Smooth muscle cell (in vitro differentiated cells): ENCODE data around the gene STK35. TPM values are rescaled to one million over a fixed set of nuclear protein-coding genes. Genes with fewer than 3 reads are reported as not detected.

Source experiments
- DNase-seq: peaks from one replicate; lab custom pipeline; 2025; ENCODE audit not compliant: unreplicated experiment; lab: John Stamatoyannopoulos, UW
- H2AFZ ChIP-seq: fragments of 200-600 bp; sonication (generic); 2 replicates; pipeline ENCODE4 v1.6.0; 2016; ENCODE audit warnings: antibody characterized with exemption, low read depth, mild to moderate bottlenecking
- H3F3A ChIP-seq: fragments of 200-600 bp; sonication (generic); 2 replicates; pipeline ENCODE4 v1.6.0; 2017; ENCODE audit warnings: antibody characterized with exemption, low read depth
- H3K27ac ChIP-seq: fragments of 200-600 bp; sonication (generic); 2 replicates; pipeline ENCODE4 v1.5.1; 2016; ENCODE audit warnings: low read depth, mild to moderate bottlenecking
- H3K27me3 ChIP-seq: fragments of 200-600 bp; sonication (generic); 2 replicates; pipeline ENCODE4 v1.6.1; 2016; ENCODE audit warnings: low read depth, mild to moderate bottlenecking
- H3K36me3 ChIP-seq: fragments of 200-600 bp; sonication (generic); 2 replicates; pipeline ENCODE4 v1.5.1; 2016; ENCODE audit warnings: low read depth
- H3K4me1 ChIP-seq: fragments of 200-600 bp; sonication (generic); 2 replicates; pipeline ENCODE4 v1.5.1; 2016; ENCODE audit warnings: low read depth
- H3K4me2 ChIP-seq: fragments of 200-600 bp; sonication (generic); 2 replicates; pipeline ENCODE4 v1.6.0; 2016; ENCODE audit warnings: mild to moderate bottlenecking
- H3K4me3 ChIP-seq: fragments of 200-600 bp; sonication (generic); 2 replicates; pipeline ENCODE4 v1.5.1; 2016; ENCODE audit warnings: mild to moderate bottlenecking
- H3K79me2 ChIP-seq: fragments of 200-600 bp; sonication (generic); 2 replicates; pipeline ENCODE4 v1.6.0; 2016; ENCODE audit warnings: low read depth, mild to moderate bottlenecking
- H3K9ac ChIP-seq: fragments of 200-600 bp; sonication (generic); 2 replicates; pipeline ENCODE4 v1.6.0; 2016; ENCODE audit warnings: low read depth
- H3K9me3 ChIP-seq: fragments of 200-600 bp; sonication (generic); replicated peaks from 2 replicates; pipeline ENCODE4 v1.5.1; 2016; ENCODE audit warnings: low read depth
- H4K20me1 ChIP-seq: fragments of 200-600 bp; sonication (generic); 2 replicates; pipeline ENCODE4 v1.6.0; 2016; ENCODE audit warnings: low read depth
- WGBS: methylation state at CpG from one replicate; pipeline ENCODE4 v1.1.7; 2016; ENCODE audit warnings: low lambda C conversion rate; 5-methylcytosine and 5-hydroxymethylcytosine counted together
- polyA plus RNA-seq: library from polyadenylated mRNA; unstranded; fragments of >200 nt; fragmentation: Nextera tagmentation; extraction: Ambion mirVana; gene quantifications from 2 replicates; pipeline ENCODE4 v1.2.1, GENCODE V29; 2016
- total RNA-seq: library from RNA; depleted of rRNA; stranded (reverse); fragments of >200 nt; gene quantifications from 2 replicates; pipeline ENCODE4 v1.2.3, GENCODE V29; 2014
- TF ChIP-seq, protein P1 (sequence below): fragments of 200-600 bp; sonication (generic); IDR thresholded peaks from 2 replicates; pipeline ENCODE4 v1.5.1; 2017; ENCODE audit warnings: borderline replicate concordance, mild to moderate bottlenecking, antibody characterized with exemption; ENCODE audit not compliant: insufficient read depth, poor library complexity, severe bottlenecking

The STK35 gene
- total and polyA plus RNA-seq, 2 experiments from 2014 or later, result 9.6 to 14.6 TPM

DNA sequence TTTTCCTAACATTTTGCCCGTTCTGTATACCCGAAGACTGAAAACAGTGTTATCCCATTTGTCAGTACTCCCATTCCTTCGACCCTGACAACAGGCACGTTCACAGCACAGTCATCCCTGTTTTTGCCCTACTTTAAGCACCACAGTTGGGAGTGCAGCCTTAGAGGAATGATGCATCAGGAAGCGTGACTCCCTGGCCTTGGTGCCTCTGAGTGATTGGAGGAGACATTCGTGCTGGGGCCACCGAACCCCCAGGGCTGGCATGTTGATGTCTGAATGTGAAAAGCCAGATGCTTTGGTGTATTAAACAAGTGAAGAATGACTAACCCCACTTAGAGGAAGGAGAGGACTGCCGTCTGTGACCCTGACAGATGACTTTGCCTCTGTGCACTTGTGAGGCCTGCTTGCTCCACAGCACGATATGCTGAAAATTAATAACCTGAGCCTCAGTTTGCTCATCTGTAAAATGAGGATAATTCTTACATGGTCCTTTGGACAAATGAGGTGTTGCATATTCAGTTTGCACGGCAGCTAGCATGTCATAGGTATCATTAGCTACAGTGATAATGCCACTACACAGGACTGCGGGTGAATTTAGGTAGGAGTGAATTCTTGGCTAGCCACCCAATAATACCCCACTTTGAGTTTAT is 36.0 kb downstream of the STK35 start:
- Histone ChIP-seq H3K9ac (peak overlapping the region; percentile 8), H2AFZ (no peak overlapping the region), H3K36me3 (no peaks in the 10 kb centered on the region), H3F3A (peaks cover 14% of the 10 kb centered on the region), H3K27me3 (no peaks in the 10 kb centered on the region), H3K4me2 (peak overlapping the region; percentile 19), H3K9me3 (no peaks in the 10 kb centered on the region), H3K79me2 (peaks cover 41% of the 10 kb centered on the region), H3K4me1 (peaks cover 38% of the 10 kb centered on the region), H4K20me1 (peaks cover 72% of the 10 kb centered on the region), H3K27ac (peak overlapping the region; percentile 77), H3K4me3 (no peak overlapping the region)
- WGBS, result 39% methylated on average over 11 of the region's 11 CpGs
- no peak for DNase-seq
- TF ChIP-seq, protein P1, sequence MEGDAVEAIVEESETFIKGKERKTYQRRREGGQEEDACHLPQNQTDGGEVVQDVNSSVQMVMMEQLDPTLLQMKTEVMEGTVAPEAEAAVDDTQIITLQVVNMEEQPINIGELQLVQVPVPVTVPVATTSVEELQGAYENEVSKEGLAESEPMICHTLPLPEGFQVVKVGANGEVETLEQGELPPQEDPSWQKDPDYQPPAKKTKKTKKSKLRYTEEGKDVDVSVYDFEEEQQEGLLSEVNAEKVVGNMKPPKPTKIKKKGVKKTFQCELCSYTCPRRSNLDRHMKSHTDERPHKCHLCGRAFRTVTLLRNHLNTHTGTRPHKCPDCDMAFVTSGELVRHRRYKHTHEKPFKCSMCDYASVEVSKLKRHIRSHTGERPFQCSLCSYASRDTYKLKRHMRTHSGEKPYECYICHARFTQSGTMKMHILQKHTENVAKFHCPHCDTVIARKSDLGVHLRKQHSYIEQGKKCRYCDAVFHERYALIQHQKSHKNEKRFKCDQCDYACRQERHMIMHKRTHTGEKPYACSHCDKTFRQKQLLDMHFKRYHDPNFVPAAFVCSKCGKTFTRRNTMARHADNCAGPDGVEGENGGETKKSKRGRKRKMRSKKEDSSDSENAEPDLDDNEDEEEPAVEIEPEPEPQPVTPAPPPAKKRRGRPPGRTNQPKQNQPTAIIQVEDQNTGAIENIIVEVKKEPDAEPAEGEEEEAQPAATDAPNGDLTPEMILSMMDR, result no peak

DNA sequence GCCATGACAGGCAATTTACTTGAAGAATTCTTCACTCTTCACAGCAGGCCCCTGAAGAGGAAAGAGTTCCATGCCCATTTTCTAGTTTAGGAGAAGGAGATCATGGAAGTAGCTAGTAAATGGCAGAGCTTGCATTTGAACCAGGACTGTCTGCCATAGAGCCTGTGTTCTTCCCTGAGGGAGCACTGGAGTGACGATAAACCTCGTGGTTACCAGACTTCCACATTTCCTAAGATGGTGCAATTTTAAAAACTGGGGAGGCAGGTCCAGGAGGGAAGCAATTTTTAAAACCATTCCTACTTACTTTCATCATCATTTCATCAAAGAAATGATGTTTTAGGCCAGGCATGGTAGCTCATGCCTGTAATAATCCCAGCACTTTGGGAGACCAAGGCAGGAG is 36.8 kb downstream of the STK35 start:
- TF ChIP-seq, protein P1, result no peak
- H3K79me2 ChIP-seq, result peaks cover 47% of the 10 kb centered on the region

DNA sequence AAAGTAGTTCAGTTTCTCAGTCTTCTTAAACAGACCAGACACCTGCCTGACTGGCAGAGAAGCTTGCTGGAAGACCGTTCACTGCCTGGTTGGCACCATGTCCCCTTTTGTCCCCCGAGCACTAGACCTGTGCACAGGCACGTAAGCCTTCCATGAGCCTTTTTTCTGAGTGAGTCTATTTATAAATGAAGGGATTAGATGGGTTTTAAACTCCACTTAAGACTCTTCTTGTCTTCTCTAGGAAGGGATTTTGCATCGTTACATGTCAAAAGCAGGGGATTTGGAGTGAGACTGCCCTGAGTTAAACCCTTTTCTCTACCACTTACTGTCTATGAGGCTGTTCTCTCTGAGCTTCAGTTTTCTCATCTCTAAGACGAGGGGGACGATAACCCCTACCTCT is 37.6 kb downstream of the STK35 start:
- Histone ChIP-seq H3K79me2 (peaks cover 46% of the 10 kb centered on the region), H3K4me1 (peaks cover 25% of the 10 kb centered on the region)
- 50% methylated on average over 6 of the region's 6 CpGs for WGBS

More for the DNA sequence above, 36.8 kb downstream of the STK35 start:
- Histone ChIP-seq H3K27me3 (no peaks in the 10 kb centered on the region), H3K4me2 (peak overlapping the region; percentile 19), H4K20me1 (peaks cover 79% of the 10 kb centered on the region), H3K27ac (peak overlapping the region; percentile 77), H3K4me3 (no peak overlapping the region), H3F3A (peaks cover 7% of the 10 kb centered on the region), H2AFZ (no peak overlapping the region), H3K36me3 (no peaks in the 10 kb centered on the region), H3K4me1 (peaks cover 31% of the 10 kb centered on the region), H3K9me3 (no peaks in the 10 kb centered on the region), H3K9ac (peak overlapping the region; percentile 4)
- 66% methylated on average over 2 of the region's 2 CpGs for WGBS
- no peak for DNase-seq

More for the DNA sequence above, 37.6 kb downstream of the STK35 start:
- TF ChIP-seq, protein P1, result no peak
- H3K9me3 ChIP-seq, result no peaks in the 10 kb centered on the region
- peaks cover 83% of the 10 kb centered on the region for H4K20me1 ChIP-seq
- H3F3A ChIP-seq, result peaks cover 3% of the 10 kb centered on the region
- no peak overlapping the region for H3K9ac ChIP-seq
- no peak overlapping the region for H2AFZ ChIP-seq
- no peaks in the 10 kb centered on the region for H3K36me3 ChIP-seq
- H3K4me3 ChIP-seq, result no peak overlapping the region
- no peak for DNase-seq
- H3K27ac ChIP-seq, result peak overlapping the region; percentile 45
- H3K27me3 ChIP-seq, result no peaks in the 10 kb centered on the region
- H3K4me2 ChIP-seq, result peak overlapping the region; percentile 19
